ENCODE results near the gene ELMO2. TPM values are rescaled to one million over a fixed set of nuclear protein-coding genes. Genes with fewer than 3 reads are reported as not detected.

The ELMO2 gene
- total and polyA plus RNA-seq, 9 of the 15 experiments (the other 6 are each of a cell fraction or from before 2014, with no cell fraction given) = 7.5 to 21.5 (median 15.9) TPM

DNA sequence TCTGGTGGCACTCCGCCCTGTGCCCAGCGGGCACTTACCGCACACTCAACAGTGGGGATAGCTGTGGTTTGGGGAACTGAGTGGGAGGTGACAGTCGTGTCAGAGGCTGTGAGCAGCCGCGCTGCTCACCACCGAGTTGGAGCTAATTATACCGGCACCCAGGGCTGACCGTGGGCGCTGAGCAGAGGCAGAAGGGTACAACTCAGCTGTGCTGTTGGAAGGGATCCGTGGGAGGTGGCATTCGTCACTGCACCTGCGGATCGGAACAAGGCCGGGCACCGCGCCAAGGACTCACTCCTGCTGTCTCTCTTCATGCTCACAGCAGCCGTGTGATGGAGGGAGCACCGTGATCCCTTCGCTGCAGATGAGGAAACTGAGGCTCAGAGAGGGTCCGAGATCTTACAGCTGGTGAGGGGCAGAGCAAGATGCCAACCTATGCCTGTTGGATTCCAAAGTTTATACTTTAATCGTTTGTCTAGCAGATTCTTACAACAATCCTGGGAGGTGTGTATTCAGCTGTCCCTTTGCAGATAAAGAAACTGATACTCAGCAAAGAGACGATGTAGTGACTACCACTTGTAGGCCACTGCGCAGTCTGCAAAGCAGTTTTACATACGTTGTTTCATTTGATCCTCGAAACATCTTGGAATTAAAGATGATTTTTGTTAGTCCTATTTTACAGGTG is 713 bp upstream of the ELMO2 start (continued):
- TF ChIP-seq RBM15 (IDR thresholded peaks at IDR 0.05; ENCODE audit: insufficient read depth, low read length) (no peak), TAF7 (tag; IDR thresholded peaks at IDR 0.05) (0 out of 2 replicates have a peak, but pooled peaks have one; percentile 25), FOXA3 (CRISPR knock-in tag; conservative IDR thresholded peaks at IDR 0.05 in 1 of 2, IDR thresholded peaks at IDR 0.05 in 1 of 2) (0 out of 4 replicates have a peak, but pooled peaks of 1 of the 2 experiments have one; percentile 41)

DNA sequence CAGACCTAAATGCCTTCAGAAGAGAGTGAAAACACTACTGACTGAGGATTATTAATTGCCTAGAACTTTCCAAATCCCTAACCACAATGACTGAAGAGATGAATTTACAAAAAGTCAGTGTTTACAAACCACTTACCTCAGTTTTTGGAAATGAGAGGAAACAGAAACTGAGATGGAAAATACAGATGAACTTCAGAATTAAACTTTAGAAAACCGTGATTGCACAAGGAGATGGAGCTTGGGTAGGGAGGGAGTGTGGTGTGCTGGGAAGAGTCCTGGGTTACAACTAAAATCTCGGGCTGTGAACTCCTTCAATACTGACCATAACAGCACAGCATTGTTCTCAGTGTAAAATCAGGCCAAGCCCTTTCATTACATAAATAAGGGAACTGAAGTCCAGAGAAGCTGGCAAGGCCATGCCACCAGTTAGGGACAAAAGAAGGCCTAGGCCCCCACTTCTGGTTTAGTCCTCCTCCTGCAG is 4.0 kb downstream of the ELMO2 start:
- ATAC-seq = no peak
- peaks cover 25 to 32% of the 10 kb centered on the region in 2 experiments for H3K4me1 ChIP-seq (replicated peaks in 1 of 2; ENCODE audit: control insufficient read depth in 2 of 2, insufficient read depth in 2 of 2, low read length in 2 of 2)
- H3K27me3 ChIP-seq (ENCODE audit: control insufficient read depth in 2 of 2, insufficient read depth in 2 of 2, low read length in 2 of 2) = no peaks in the 10 kb centered on the region
- no peak overlapping the region for H3K4me2 ChIP-seq (ENCODE audit: insufficient read depth, low read length)
- DNase-seq (ENCODE audit: extremely low read depth in 1 of 4, low spot score in 3 of 4) = no peak
- 42% methylated on average over 2 of the region's 2 CpGs for WGBS (ENCODE audit: insufficient coverage, low coverage, missing lambda C conversion rate)
- no peaks in the 10 kb centered on the region for H3K9me1 ChIP-seq (ENCODE audit: control insufficient read depth, insufficient read depth, low read length)
- no peak overlapping the region for H2AFZ ChIP-seq (ENCODE audit: low read depth, low read length)
- intact Hi-C loops (cut with micrococcal nuclease) = no loop called here
- no peak overlapping the region for H3K4me3 ChIP-seq
- ChIA-PET POLR2A (interaction anchor here (0.8 to 1.5 kb wide), 3 partner anchors 10 to 86 kb away, joined by 3 to 6 read pairs (median 4); no protein-coding TSS in a partner anchor), CTCF (ENCODE audit: low intra/inter-chr PET ratio) (no interaction called here)
- peaks cover 7% of the 10 kb centered on the region; the same call in 1 of the 3 replicates for H3K36me3 ChIP-seq (ENCODE audit: control insufficient read depth, insufficient read depth, low read length)
- H4K20me1 ChIP-seq (replicated peaks; ENCODE audit: control insufficient read depth, insufficient read depth, low read length) = peaks cover 14% of the 10 kb centered on the region; the same call in 1 of the 2 replicates
- no peak overlapping the region for H3K9ac ChIP-seq (ENCODE audit: insufficient read depth in 1 of 2, low read depth in 2 of 2, low read length in 2 of 2)
- no peak overlapping the region for H3K27ac ChIP-seq (ENCODE audit: extremely low read depth, low read depth, low read length)
- FAIRE-seq = no peak
- BruUV-seq (replicated peaks) = no TSS peak
- in situ Hi-C loops (cut with MboI) = loop anchor here (5.0 kb wide), 1 partner anchor 35 kb away; no protein-coding TSS in a partner anchor
- H3K79me2 ChIP-seq (ENCODE audit: control insufficient read depth, insufficient read depth, low read length) = peaks cover 16% of the 10 kb centered on the region
- H3K9me3 ChIP-seq (replicated peaks; ENCODE audit: control insufficient read depth, insufficient read depth, low read depth, low read length) = no peaks in the 10 kb centered on the region
- TF ChIP-seq, protein P1, sequence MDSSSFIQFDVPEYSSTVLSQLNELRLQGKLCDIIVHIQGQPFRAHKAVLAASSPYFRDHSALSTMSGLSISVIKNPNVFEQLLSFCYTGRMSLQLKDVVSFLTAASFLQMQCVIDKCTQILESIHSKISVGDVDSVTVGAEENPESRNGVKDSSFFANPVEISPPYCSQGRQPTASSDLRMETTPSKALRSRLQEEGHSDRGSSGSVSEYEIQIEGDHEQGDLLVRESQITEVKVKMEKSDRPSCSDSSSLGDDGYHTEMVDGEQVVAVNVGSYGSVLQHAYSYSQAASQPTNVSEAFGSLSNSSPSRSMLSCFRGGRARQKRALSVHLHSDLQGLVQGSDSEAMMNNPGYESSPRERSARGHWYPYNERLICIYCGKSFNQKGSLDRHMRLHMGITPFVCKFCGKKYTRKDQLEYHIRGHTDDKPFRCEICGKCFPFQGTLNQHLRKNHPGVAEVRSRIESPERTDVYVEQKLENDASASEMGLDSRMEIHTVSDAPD (CRISPR knock-in tag; IDR thresholded peaks at IDR 0.05) = no peak
- TF ChIP-seq GABPB1 (CRISPR knock-in tag; IDR thresholded peaks at IDR 0.05) (no peak), CAMTA2 (CRISPR knock-in tag; conservative IDR thresholded peaks at IDR 0.05) (no peak), TCF7 (IDR thresholded peaks at IDR 0.05; ENCODE audit: borderline replicate concordance) (no peak), NFYB (IDR thresholded peaks at IDR 0.05; ENCODE audit: extremely low read depth, insufficient read length) (no peak)
- TF ChIP-seq, protein P2, sequence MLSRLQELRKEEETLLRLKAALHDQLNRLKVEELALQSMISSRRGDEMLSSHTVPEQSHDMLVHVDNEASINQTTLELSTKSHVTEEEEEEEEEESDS (CRISPR knock-in tag; IDR thresholded peaks at IDR 0.05) = no peak
- TF ChIP-seq, protein P3, sequence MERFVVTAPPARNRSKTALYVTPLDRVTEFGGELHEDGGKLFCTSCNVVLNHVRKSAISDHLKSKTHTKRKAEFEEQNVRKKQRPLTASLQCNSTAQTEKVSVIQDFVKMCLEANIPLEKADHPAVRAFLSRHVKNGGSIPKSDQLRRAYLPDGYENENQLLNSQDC (CRISPR knock-in tag; IDR thresholded peaks at IDR 0.05) = no peak
